Transverse colon (tissue), 4 donors: Measurements from ENCODE around the gene ILF2. TPM values are rescaled to one million over a fixed set of nuclear protein-coding genes. Genes with fewer than 3 reads are reported as not detected.

Experiments used
- DNase-seq: peaks from one replicate; pipeline ENCODE4 v3.0.0-alpha.2; 2019
- H3K27ac ChIP-seq, 4 donors: fragments of 200-600 bp; sonication (generic); 2 replicates each; pipeline ENCODE4 v1.5.1; 2016 to 2018; ENCODE audit warnings: inconsistent platforms in 4 of 4
- H3K27me3 ChIP-seq: fragments of 200-600 bp; sonication (generic); 2 replicates; pipeline ENCODE4 v1.5.1; 2017; ENCODE audit warnings: inconsistent platforms
- H3K36me3 ChIP-seq, 4 donors: fragments of 200-600 bp; sonication (generic); 2 replicates each; pipeline ENCODE4 v1.5.1; 2017 to 2019; ENCODE audit warnings: inconsistent platforms in 4 of 4
- H3K4me1 ChIP-seq, 4 donors: fragments of 200-600 bp; sonication (generic); 2 replicates each; pipeline ENCODE4 v1.5.1; 2017 to 2020; ENCODE audit warnings: inconsistent platforms in 4 of 4
- H3K4me3 ChIP-seq, 4 donors: fragments of 200-600 bp; sonication (generic); 1 replicate in 1 of 4; 2 replicates in 3 of 4; pipeline versions ENCODE4 v1.5.1 to v1.6.1; 2017 to 2019; ENCODE audit warnings: inconsistent platforms in 4 of 4
- H3K9me3 ChIP-seq, 2 donors: fragments of 200-600 bp; sonication (generic); 2 replicates each; pipeline ENCODE4 v1.5.1; 2017 to 2019; ENCODE audit warnings: inconsistent platforms in 2 of 2
- EP300 ChIP-seq: sonication (generic); formaldehyde crosslinking; IDR thresholded peaks from one replicate; pipeline ENCODE4 v1.6.1; 2017; ENCODE audit warnings: antibody characterized with exemption, low read depth
- POLR2A ChIP-seq: fragments of 450-650 bp; IDR thresholded peaks from one replicate; pipeline ENCODE4 v1.6.1; 2016; ENCODE audit warnings: antibody characterized with exemption, mild to moderate bottlenecking, moderate library complexity
- POLR2AphosphoS5 ChIP-seq, 3 donors: sonication (generic); formaldehyde crosslinking; IDR thresholded peaks; one replicate each; pipeline ENCODE4 v1.6.1; 2016; ENCODE audit warnings: antibody characterized with exemption in 3 of 3
- WGBS, 2 donors: methylation state at CpG; one replicate each; pipeline ENCODE4 v1.1.5; 2018; ENCODE audit warnings: low coverage in 1 of 2; 5-methylcytosine and 5-hydroxymethylcytosine counted together
- in situ Hi-C, 4 donors: fragments of 200-750 bp; cut with MboI; loops; one replicate each; pipeline versions ENCODE4 v1.15.0 to v1.15.1; 2017; ENCODE audit warnings: low sequenced_read_pairs in 3 of 4, low pct_ligation_motif_present in 1 of 4, low pct_unique_long_range_greater_than_20kb in 1 of 4
- intact Hi-C: fragments of 100-400 bp; cut with DNase I; formaldehyde crosslinking; loops from one replicate; pipeline ENCODE4 v1.15.1; 2023; ENCODE audit warnings: low total_unique reads
- total RNA-seq, 4 donors: library from RNA; depleted of rRNA; stranded (reverse); fragments of >200 nt; gene quantifications; one replicate each; pipeline ENCODE4 v1.1.0, GENCODE V29; 2016
- TF ChIP-seq, protein P1 (sequence below), 5 experiments: fragments of 200-600 bp in 3 of 5; fragments of 450-650 bp in 2 of 5; sonication (generic) in 3 of 5; IDR thresholded peaks; 1 replicate in 2 of 5; 2 replicates in 3 of 5; pipeline ENCODE4 v1.5.1; 2016 to 2017; ENCODE audit warnings: antibody characterized with exemption in 5 of 5, inconsistent platforms in 3 of 5, mild to moderate bottlenecking in 2 of 5, moderate library complexity in 1 of 5

The ILF2 gene
- total RNA-seq, 4 donors from 2014 or later = 16.5 to 102 (median 66.5) TPM

- in situ Hi-C loops (loop anchor here in 1 of 4 donors (25.0 kb wide), 1 partner anchor 299 kb away; the partner anchor contains the start of genes JTB, RAB13 and RPS27), intact Hi-C loops (no loop called here)
- 81 to 100% methylated on average over 1 to 7 of the region's 7 CpGs for WGBS, 2 donors
- no peak overlapping the region for H3K4me3 ChIP-seq
- no peaks in the 10 kb centered on the region for H3K9me3 ChIP-seq
- no peaks in the 10 kb centered on the region for H3K27me3 ChIP-seq
- H3K27ac ChIP-seq = no peak overlapping the region
- no peaks in the 10 kb centered on the region for H3K4me1 ChIP-seq
- TF ChIP-seq POLR2A = no peak
- TF ChIP-seq, protein P1, sequence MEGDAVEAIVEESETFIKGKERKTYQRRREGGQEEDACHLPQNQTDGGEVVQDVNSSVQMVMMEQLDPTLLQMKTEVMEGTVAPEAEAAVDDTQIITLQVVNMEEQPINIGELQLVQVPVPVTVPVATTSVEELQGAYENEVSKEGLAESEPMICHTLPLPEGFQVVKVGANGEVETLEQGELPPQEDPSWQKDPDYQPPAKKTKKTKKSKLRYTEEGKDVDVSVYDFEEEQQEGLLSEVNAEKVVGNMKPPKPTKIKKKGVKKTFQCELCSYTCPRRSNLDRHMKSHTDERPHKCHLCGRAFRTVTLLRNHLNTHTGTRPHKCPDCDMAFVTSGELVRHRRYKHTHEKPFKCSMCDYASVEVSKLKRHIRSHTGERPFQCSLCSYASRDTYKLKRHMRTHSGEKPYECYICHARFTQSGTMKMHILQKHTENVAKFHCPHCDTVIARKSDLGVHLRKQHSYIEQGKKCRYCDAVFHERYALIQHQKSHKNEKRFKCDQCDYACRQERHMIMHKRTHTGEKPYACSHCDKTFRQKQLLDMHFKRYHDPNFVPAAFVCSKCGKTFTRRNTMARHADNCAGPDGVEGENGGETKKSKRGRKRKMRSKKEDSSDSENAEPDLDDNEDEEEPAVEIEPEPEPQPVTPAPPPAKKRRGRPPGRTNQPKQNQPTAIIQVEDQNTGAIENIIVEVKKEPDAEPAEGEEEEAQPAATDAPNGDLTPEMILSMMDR (IDR thresholded peaks at IDR 0.05) = no peak
- TF ChIP-seq EP300 = no peak
- no peak for TF ChIP-seq POLR2AphosphoS5 (IDR thresholded peaks at IDR 0.05)
- no peak for DNase-seq
- no peaks in the 10 kb centered on the region for H3K36me3 ChIP-seq
Measured at GRCh38 chr1:153688276-153688675, 17.5 kb upstream of the ILF2 start.

DNA sequence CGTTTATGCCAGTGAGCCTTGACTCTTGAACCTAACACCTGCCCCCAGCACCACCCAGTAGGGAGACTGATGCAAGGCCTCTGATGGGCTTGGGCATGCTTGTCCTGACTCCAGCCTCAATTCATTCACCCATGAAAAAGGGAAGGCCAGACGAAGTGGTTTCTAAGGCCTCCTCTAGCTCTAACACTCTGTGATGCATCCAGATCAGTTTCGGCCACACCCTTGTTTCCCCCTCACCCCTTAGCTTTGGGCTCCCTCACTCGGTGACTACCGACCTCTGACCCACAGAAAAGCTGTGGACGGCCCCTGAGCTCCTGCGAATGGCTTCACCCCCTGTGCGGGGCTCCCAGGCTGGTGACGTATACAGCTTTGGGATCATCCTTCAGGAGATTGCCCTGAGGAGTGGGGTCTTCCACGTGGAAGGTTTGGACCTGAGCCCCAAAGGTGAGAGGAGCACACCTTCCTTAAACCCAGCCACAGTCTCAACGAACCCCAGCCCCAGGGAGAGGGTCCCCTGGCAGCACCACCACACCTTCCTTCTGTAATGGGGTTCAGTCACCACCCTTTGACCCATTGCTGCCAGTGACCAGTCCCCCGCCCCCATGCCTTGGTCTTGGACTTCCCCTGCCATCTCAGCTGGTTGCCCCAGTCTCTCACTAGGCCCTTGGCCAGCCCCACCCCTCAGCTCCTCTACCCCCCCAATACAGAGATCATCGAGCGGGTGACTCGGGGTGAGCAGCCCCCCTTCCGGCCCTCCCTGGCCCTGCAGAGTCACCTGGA, 16.7 kb upstream of the ILF2 start:
- H3K4me3 ChIP-seq = no peak overlapping the region
- DNase-seq = no peak
- H3K27ac ChIP-seq = no peak overlapping the region
- no peaks in the 10 kb centered on the region for H3K9me3 ChIP-seq
- H3K36me3 ChIP-seq = no peaks in the 10 kb centered on the region
- intact Hi-C loops = no loop called here
- H3K4me1 ChIP-seq = no peaks in the 10 kb centered on the region
- no peaks in the 10 kb centered on the region for H3K27me3 ChIP-seq
- WGBS, 2 donors = 82% methylated on average over 16 of the region's 16 CpGs; no CpG with 5 or more reads in 1 of the 2 donors
- TF ChIP-seq, protein P1 (IDR thresholded peaks at IDR 0.05) = no peak
- TF ChIP-seq POLR2AphosphoS5 (IDR thresholded peaks at IDR 0.05) (no peak), EP300 (no peak), POLR2A (no peak)
- in situ Hi-C loops = loop anchor here in 1 of 4 donors (25.0 kb wide), 1 partner anchor 300 kb away; the partner anchor contains the start of genes JTB, RAB13 and RPS27

GRCh38 chr1:153685544-153686340, 14.9 kb upstream of the ILF2 start:
- intact Hi-C loops (no loop called here), in situ Hi-C loops (loop anchor here in 1 of 4 donors (25.0 kb wide), 1 partner anchor 302 kb away; the partner anchor contains the start of genes JTB, RAB13 and RPS27)
- Histone ChIP-seq H3K4me1 (no peaks in the 10 kb centered on the region), H3K36me3 (no peaks in the 10 kb centered on the region), H3K27me3 (peaks cover 11% of the 10 kb centered on the region), H3K9me3 (no peaks in the 10 kb centered on the region), H3K27ac (no peak overlapping the region), H3K4me3 (no peak overlapping the region)
- 76 to 79% methylated on average over 9 to 11 of the region's 11 CpGs for WGBS, 2 donors
- DNase-seq = no peak
- TF ChIP-seq POLR2A (no peak), EP300 (no peak), POLR2AphosphoS5 (IDR thresholded peaks at IDR 0.05) (no peak)
- TF ChIP-seq, protein P1 (IDR thresholded peaks at IDR 0.05) = no peak

DNA sequence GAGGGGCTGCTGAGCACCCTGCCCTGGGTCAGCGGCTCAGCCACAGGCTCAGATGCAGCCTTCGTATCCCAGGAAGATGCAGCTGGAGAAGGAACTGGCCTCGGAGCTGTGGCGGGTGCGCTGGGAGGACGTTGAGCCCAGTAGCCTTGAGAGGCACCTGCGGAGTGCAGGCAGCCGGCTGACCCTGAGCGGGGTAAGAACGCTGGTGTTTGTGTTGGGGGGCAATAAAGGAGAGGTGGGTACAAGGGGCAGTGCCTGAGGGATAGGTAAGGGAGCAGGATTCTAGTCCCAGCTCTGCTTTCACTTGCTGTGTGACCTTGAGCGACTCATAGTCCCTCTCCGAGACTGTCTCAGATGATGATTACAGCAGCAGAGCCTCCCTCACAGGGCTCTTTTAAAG, 14.1 kb upstream of the ILF2 start:
- intact Hi-C loops = no loop called here
- in situ Hi-C loops = loop anchor here in 1 of 4 donors (25.0 kb wide), 1 partner anchor 302 kb away; the partner anchor contains the start of genes JTB, RAB13 and RPS27

More for the DNA sequence above, 14.1 kb upstream of the ILF2 start:
- H3K4me1 ChIP-seq = peaks cover 0 to 1% (median 0%) of the 10 kb centered on the region in 4 donors
- no peaks in the 10 kb centered on the region for H3K36me3 ChIP-seq
- peaks cover 19% of the 10 kb centered on the region for H3K27me3 ChIP-seq
- 81% methylated on average over 12 of the region's 12 CpGs; no CpG with 5 or more reads in 1 of the 2 donors for WGBS, 2 donors
- no peaks in the 10 kb centered on the region for H3K9me3 ChIP-seq
- no peak overlapping the region for H3K4me3 ChIP-seq
- DNase-seq = no peak
- TF ChIP-seq, protein P1 (IDR thresholded peaks at IDR 0.05) = no peak
- TF ChIP-seq POLR2A (no peak), POLR2AphosphoS5 (IDR thresholded peaks at IDR 0.05) (no peak), EP300 (no peak)
- no peak overlapping the region for H3K27ac ChIP-seq
